Testis (tissue), 2 donors: Measurements from ENCODE around the gene SLC34A3.

Experiments used
- POLR2A ChIP-seq: fragments of 450-650 bp; IDR thresholded peaks from one replicate; pipeline ENCODE4 v1.6.1; 2017; ENCODE audit warnings: antibody characterized with exemption, mild to moderate bottlenecking, moderate library complexity
- TF ChIP-seq, protein P1 (sequence below), 3 experiments: fragments of 450-650 bp in 2 of 3; fragments of 200-600 bp in 1 of 3; sonication (generic) in 1 of 3; IDR thresholded peaks; one replicate each; pipeline ENCODE4 v1.5.1; 2016 to 2019; ENCODE audit warnings: antibody characterized with exemption in 3 of 3, mild to moderate bottlenecking in 2 of 3, moderate library complexity in 1 of 3

GRCh38 chr9:137234055-137234697 is 3.5 kb downstream of the SLC34A3 start:
- TF ChIP-seq, protein P1, sequence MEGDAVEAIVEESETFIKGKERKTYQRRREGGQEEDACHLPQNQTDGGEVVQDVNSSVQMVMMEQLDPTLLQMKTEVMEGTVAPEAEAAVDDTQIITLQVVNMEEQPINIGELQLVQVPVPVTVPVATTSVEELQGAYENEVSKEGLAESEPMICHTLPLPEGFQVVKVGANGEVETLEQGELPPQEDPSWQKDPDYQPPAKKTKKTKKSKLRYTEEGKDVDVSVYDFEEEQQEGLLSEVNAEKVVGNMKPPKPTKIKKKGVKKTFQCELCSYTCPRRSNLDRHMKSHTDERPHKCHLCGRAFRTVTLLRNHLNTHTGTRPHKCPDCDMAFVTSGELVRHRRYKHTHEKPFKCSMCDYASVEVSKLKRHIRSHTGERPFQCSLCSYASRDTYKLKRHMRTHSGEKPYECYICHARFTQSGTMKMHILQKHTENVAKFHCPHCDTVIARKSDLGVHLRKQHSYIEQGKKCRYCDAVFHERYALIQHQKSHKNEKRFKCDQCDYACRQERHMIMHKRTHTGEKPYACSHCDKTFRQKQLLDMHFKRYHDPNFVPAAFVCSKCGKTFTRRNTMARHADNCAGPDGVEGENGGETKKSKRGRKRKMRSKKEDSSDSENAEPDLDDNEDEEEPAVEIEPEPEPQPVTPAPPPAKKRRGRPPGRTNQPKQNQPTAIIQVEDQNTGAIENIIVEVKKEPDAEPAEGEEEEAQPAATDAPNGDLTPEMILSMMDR (IDR thresholded peaks at IDR 0.05), result no peak
- TF ChIP-seq POLR2A, result no peak
